Hematopoietic multipotent progenitor cell treated with erythropoietin and hydrocortisone succinate and interleukin-3 and kit ligand, for 4 days (in vitro differentiated cells): ENCODE measurements around the gene TOR1AIP1.
"Not testable (repeated sequence)": the region's sequence is repeated elsewhere in the genome, so short reads cannot be mapped to it uniquely, and the experiment has no call there.

Experiments used
- DNase-seq: peaks from one replicate; pipeline ENCODE4 v3.0.0-alpha.2; 2015

The TOR1AIP1 gene

GRCh38 chr1:179938752-179939151 is 56.7 kb downstream of the TOR1AIP1 start:
- DNase-seq = peak; percentile 23

- DNase-seq = no peak
Measured at GRCh38 chr1:179939941-179940340, 57.9 kb downstream of the TOR1AIP1 start.

DNA sequence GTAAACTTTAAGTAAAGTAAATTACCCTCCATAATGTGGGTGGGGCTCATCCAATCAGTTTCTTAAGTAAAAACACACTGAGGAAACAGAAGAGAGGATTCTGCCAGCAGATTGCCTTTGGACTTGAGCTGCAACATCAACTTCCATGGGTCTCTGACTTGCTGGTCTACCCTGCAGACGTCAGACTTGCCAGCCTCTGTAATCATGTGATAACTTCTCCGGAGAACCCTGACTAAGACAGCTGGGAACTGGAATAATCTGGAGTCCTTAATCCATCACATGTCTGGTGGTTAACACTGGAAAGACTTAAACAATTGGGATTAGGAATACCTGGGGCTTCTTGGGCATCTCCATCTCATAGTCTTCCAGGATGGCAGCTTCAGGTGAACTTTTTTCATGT is 59.4 kb downstream of the TOR1AIP1 start:
- DNase-seq = no peak

DNA sequence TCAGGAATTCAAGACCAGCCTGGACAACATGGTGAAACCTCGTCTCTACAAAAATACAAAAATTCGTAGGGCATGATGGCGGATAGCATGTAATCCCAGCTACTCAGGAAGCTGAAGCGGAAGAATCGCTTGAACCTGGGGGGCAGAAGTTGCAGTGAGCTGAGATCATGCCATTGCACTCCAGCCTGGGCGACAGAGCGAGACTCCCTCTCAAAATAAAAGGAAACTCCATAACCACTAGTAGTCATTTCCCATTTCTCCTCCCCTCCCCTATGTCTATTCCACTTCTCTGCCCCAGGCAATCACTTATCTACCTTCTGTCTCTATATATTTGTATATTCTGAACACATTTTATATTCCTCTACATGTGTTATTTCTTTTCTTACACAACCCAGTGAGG is 68.6 kb downstream of the TOR1AIP1 start:
- DNase-seq = no peak

DNA sequence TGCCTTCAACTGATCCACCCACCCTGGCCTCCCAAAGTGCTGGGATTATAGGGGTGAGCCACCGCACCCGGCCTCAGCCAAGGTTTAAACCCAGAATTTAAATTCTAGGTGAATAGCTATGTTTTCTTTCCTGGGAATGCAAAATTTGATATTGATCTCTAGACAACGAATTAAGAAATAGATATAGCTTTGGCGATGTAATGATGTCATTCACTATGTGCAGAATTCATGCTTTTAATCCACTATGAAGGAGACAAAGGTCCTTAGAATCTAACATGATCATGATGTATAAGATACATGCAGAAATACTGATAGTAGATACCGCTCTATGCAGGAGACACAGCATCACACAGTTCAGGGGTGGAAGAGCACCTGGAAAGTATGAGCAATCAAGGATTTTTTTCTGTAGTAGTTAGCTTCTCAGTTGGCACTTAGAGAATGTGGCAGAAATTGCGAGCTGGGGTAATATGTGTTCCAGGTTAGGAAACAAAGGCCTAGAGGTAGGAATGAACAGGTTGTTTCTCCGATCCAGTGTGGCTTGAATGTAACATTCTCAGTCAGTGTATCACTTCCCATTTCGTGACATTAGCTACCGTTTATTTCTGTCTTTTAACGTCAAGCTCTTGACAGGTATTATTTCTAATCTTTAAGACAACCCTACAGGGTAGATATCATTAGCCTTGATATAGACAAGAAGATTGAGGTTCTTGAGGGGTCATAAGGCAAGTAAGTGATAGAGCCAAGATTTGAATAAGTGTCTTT is 69.5 kb downstream of the TOR1AIP1 start:
- DNase-seq = no peak

DNA sequence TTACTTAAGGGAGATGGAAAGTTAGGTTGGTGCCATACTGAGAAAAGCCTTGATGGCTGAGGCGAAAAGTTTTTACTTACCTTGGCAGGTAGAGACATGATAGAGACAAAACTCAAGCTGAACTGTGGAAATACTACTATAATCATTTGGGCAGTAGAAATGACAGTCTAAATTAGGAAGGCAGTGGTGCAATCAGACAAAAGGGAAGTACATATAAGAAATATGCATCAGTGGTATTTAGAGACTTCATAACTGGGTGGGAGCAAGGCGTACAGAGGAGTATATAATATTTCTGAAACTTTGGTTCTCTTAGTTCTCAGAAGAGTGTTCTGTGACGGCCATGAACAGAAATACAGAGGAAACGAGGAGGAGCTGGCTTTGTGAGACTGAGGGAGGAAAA is 70.1 kb downstream of the TOR1AIP1 start:
- DNase-seq = peak; percentile 60

DNA sequence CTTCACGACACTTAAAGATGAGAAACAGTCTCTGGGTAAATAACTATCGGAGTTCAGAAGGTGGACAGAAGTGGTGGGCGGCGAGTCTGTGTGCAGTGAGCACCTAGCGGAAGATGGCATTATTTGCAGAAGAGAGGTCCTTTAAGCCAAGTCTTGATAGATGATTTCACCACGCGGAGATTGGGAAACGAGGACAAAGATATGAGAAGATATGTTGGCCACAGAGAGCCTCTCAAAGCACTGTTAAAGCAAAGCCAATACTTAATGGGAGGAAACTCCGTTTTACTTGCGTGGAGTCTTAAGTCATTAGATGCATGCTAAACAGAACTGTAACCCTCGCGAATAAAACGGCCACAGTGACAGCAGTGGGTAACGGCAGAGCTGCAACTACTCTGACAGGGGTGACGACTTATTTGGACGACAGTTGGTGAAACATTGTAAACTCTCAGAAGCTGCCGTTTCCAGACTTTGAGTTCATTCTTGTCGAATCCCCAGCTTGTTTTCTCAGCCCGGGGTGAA is 71.9 kb downstream of the TOR1AIP1 start:
- peak; percentile 87 for DNase-seq

GRCh38 chr1:179954493-179955286 is 72.6 kb downstream of the TOR1AIP1 start, which contains the start of gene CEP350:
Gene CEP350 (plus strand): TSS chr1:179954810. CDS start chr1:179986182, 31,372 bp downstream.
- DNase-seq = peak; percentile 100

GRCh38 chr1:179955287-179955680 is 73.2 kb downstream of the TOR1AIP1 start:
- DNase-seq = peak; percentile 63

DNA sequence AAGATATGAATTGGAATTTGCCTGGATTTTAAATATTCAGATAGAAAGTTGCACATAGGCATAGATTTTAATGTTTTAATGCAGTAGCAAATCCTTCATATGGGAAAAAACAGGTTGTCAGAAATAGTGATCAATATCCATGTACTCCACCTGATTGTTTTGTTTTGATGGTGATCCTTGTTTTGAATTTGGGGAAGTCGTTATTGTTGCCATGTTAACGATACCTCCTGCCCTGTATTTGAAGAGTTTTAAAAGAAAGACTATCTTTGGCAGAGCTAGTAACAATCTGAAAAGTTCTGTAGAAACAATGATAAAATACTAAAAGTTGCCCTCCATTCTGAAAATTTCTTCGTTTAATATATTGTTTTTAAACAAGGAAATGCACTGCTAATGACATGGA is 73.6 kb downstream of the TOR1AIP1 start:
- peak; percentile 45 for DNase-seq

DNA sequence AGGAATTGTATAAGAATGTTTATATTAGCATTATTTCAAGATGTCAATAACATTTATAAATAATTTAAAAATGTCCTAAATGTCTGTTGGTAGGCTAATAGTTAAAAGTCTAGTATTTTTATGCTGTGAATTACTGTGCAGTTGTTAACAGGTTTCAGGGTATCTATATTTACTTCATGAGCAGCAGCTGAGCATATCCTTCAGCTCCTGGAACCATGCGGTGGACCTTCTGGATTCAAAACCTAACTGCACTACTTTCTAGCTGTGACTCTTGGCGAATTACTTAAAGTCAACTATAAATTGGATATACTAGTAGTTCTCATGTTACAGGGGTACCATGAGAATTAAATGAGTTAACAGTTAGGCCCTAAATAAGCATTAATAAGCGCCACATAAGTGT is 76.3 kb downstream of the TOR1AIP1 start:
- DNase-seq = no peak

DNA sequence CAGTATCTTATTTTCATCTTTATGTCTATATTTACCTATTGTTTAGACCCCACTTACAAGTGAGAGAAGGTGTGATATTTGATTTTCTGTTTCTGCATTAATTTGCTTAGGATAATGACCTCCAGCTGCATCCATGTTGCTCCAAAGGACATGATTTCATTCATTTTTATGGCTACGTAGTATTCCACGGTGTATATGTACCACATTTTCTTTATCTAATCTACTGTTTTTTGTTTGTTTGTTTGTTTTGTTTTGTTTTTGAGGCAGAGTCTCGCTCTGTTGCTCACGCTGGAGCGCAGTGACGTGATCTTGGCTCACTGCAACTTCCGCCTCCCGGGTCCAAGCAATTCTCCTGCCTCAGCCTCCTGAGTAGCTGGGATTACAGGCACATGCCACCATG is 80.1 kb downstream of the TOR1AIP1 start:
- DNase-seq = not testable (repeated sequence)

- DNase-seq = no peak
Measured at GRCh38 chr1:179966551-179966950, 84.5 kb downstream of the TOR1AIP1 start.

- DNase-seq = no peak
Measured at GRCh38 chr1:179968284-179968993, 86.4 kb downstream of the TOR1AIP1 start.

- DNase-seq = no peak
Measured at GRCh38 chr1:179968994-179969919, 87.2 kb downstream of the TOR1AIP1 start.
